Retinal pigment epithelial cell (primary cell): ENCODE results near the gene ZNF587B.
"Not testable (repeated sequence)": the region's sequence is repeated elsewhere in the genome, so short reads cannot be mapped to it uniquely, and the experiment has no call there.

Source experiments
- DNase-seq: peaks from one replicate; pipeline ENCODE4 v3.0.0-alpha.2; 2010; ENCODE audit warnings: low read depth
- H3K4me3 ChIP-seq: 2 replicates; pipeline ENCODE4 v1.5.1; 2011; ENCODE audit warnings: mild to moderate bottlenecking, low read length, control low read depth, moderate library complexity
- TF ChIP-seq, protein P1 (sequence below): conservative IDR thresholded peaks from 2 replicates; pipeline ENCODE4 v1.5.1; 2011; ENCODE audit warnings: low read depth, low read length, control low read depth, inconsistent platforms

ZNF587B gene

DNA sequence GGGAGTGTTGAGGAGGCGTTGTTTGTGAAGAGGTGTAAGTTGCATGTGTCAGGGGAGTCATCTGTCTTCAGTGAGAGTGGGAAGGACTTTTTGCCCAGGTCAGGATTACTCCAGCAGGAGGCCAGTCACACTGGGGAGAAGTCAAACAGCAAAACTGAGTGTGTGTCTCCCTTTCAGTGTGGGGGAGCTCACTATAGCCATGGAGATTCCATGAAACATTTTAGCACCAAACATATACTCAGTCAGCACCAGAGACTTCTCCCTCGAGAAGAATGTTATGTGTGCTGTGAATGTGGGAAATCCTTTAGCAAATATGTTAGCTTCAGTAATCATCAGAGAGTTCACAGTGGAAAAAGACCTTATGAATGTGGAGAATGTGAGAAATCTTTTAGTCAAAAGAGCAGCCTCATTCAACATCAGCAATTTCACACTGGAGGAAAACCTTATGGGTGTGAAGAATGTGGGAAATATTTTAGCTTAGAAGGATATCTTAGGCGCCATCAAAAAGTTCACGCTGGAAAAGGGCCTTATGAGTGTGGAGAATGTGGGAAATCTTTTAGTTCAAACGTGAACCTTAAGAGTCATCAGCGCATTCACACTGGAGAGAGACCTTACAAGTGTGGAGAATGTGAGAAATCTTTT is 11.1 kb downstream of the ZNF587B start:
- no peak for DNase-seq
- TF ChIP-seq, protein P1, sequence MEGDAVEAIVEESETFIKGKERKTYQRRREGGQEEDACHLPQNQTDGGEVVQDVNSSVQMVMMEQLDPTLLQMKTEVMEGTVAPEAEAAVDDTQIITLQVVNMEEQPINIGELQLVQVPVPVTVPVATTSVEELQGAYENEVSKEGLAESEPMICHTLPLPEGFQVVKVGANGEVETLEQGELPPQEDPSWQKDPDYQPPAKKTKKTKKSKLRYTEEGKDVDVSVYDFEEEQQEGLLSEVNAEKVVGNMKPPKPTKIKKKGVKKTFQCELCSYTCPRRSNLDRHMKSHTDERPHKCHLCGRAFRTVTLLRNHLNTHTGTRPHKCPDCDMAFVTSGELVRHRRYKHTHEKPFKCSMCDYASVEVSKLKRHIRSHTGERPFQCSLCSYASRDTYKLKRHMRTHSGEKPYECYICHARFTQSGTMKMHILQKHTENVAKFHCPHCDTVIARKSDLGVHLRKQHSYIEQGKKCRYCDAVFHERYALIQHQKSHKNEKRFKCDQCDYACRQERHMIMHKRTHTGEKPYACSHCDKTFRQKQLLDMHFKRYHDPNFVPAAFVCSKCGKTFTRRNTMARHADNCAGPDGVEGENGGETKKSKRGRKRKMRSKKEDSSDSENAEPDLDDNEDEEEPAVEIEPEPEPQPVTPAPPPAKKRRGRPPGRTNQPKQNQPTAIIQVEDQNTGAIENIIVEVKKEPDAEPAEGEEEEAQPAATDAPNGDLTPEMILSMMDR, result no peak
- no peak overlapping the region for H3K4me3 ChIP-seq

DNA sequence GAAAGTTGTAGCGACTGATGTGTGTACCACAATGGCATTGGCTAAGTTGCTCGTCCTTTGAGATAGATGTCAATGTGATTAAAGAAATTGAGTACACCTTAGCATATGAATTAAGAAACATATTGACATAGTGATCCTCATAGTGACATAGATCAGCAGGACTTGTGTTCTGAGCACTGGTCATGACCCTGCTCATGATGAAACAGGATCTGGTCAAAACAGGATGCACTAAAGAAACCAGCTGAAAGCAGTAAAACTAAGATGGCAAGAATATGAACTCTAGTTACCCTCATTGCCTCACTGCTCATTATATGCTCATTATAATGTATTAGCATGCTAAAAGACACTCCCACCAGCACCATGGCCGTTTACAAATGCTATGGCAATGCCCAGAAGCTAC is 17.1 kb downstream of the ZNF587B start:
- DNase-seq, H3K4me3 ChIP-seq: not testable (repeated sequence)

DNA sequence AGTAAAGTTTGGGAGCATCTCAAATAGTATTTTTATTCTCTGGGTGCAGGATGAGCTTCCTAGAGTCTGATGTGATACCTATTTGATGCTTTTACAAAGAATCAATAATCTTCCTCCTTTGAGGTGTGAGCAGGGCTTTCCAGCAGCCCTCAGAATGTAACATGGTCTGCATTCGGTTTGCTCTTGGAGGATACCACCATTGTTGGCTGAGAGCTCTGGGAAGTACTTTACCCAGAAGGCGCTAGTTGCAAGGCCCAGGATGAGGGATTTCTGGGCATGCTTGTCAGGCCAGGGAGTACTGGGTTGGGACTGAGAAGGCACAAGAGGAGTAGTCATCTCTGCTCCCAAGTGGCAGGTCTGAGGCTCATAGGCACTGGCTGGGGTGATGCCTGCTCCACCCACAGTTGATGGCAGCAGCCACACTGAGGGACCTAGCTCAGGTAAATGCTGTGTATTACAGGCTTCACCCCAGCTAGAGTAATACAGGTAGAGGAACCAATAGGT is 19.1 kb downstream of the ZNF587B start:
- peak overlapping the region; percentile 90 for H3K4me3 ChIP-seq
- DNase-seq, result not testable (repeated sequence)

GRCh38 chr19:57849666-57850473 is 19.8 kb downstream of the ZNF587B start, which contains the start of gene ZNF587:
Gene ZNF587, plus strand, starts transcription at chr19:57849859. Its CDS starts 180 bp downstream, at chr19:57850039.
- H3K4me3 ChIP-seq, result peak within 1 kb of the TSS; percentile 90
- DNase-seq, result peak; percentile 65

DNA sequence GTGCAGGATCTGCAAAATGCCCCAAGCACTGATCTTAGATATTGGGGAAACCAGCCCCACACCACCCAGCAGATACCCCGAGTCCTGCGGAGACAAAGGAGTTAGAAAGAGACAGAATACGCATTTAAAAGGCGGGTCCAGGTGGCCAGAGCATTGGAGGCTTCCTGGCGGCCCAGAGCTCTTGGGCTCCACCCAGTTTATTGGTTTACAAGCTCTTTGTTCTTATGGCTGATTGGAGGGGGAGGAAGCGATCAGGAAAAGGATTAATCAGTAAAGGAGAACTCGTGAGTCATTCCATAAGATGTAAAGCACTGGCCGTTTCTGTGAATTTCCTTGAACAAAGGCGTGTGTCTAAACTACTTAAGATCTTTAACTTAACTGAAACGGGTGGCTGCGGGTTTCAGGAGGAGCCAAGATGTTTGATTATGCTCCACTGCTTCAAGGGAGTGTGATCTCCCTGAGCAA is 20.5 kb downstream of the ZNF587B start:
- DNase-seq, result peak; percentile 79
- H3K4me3 ChIP-seq, result peak overlapping the region; percentile 90
- TF ChIP-seq, protein P1, result no peak

- H3K4me3 ChIP-seq, DNase-seq: not testable (repeated sequence)
Observed at GRCh38 chr19:57851812-57852603, 21.9 kb downstream of the ZNF587B start.

GRCh38 chr19:57854117-57854516 is 24.0 kb downstream of the ZNF587B start:
- not testable (repeated sequence) for DNase-seq, H3K4me3 ChIP-seq

- DNase-seq, H3K4me3 ChIP-seq: not testable (repeated sequence)
Observed at GRCh38 chr19:57862351-57862750, 32.3 kb downstream of the ZNF587B start.

- DNase-seq, result no peak
- TF ChIP-seq, protein P1, result no peak
- H3K4me3 ChIP-seq, result no peak overlapping the region
Observed at GRCh38 chr19:57867868-57868492, 37.9 kb downstream of the ZNF587B start.

- H3K4me3 ChIP-seq, result not testable (repeated sequence)
Observed at GRCh38 chr19:57869655-57870054, 39.6 kb downstream of the ZNF587B start.

More at GRCh38 chr19:57869655-57870054, 39.6 kb downstream of the ZNF587B start:
- DNase-seq, result not testable (repeated sequence)
